NCI-H526 treated with DMSO at 0.1 percent for 48 hours (cell line): ENCODE data around the gene PLA2G4E.
A peak's percentile ranks its signal among the peaks of the same experiment; 100 is the strongest.

ENCODE experiments used
- DNase-seq: peaks from one replicate; lab custom pipeline; 2025; lab: John Stamatoyannopoulos, UW

PLA2G4E gene, protein sequence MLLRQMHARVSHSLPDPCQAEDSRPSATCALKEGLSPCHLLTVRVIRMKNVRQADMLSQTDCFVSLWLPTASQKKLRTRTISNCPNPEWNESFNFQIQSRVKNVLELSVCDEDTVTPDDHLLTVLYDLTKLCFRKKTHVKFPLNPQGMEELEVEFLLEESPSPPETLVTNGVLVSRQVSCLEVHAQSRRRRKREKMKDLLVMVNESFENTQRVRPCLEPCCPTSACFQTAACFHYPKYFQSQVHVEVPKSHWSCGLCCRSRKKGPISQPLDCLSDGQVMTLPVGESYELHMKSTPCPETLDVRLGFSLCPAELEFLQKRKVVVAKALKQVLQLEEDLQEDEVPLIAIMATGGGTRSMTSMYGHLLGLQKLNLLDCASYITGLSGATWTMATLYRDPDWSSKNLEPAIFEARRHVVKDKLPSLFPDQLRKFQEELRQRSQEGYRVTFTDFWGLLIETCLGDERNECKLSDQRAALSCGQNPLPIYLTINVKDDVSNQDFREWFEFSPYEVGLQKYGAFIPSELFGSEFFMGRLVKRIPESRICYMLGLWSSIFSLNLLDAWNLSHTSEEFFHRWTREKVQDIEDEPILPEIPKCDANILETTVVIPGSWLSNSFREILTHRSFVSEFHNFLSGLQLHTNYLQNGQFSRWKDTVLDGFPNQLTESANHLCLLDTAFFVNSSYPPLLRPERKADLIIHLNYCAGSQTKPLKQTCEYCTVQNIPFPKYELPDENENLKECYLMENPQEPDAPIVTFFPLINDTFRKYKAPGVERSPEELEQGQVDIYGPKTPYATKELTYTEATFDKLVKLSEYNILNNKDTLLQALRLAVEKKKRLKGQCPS

GRCh38 chr15:42020713-42021273 is at the start of gene PLA2G4E:
PLA2G4E (minus strand) TSS chr15:42021042; CDS start chr15:42021030, 12 bp downstream.
- no peak for DNase-seq

DNA sequence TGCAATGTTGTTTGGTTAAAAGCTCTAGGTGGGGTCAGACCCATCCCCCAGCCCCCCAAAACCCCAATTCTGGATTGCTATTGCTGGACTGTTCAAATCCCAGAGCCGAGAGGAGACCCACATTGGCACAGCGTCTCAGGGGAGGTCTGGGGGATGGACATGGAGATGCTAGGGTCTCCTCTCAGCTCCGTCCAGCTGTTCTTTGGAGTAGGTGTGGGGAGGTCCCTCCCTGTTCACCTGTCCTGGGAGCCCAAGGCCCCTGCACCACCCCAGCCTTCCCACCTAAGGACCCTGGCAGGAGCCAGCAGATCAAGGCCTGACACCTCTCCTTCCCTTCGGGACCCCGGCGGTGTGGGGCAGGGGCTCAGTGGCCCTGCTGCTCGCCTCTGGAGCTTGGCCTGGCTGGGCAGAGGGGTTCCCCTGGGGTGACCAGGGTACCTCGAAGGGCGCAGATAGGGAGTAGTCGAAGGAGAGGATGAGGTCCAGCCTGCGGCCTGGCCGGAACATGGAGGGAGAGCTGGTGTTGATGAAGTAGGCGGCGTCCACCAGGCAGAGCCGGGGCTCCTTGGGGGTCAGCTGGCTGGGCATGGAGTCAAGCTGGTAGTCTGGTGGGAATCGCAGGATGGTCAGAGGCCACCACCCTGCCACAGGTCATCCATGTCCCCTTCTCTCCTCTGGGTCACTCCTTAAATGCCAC is 49.6 kb upstream of the PLA2G4E start:
- DNase-seq = no peak

DNA sequence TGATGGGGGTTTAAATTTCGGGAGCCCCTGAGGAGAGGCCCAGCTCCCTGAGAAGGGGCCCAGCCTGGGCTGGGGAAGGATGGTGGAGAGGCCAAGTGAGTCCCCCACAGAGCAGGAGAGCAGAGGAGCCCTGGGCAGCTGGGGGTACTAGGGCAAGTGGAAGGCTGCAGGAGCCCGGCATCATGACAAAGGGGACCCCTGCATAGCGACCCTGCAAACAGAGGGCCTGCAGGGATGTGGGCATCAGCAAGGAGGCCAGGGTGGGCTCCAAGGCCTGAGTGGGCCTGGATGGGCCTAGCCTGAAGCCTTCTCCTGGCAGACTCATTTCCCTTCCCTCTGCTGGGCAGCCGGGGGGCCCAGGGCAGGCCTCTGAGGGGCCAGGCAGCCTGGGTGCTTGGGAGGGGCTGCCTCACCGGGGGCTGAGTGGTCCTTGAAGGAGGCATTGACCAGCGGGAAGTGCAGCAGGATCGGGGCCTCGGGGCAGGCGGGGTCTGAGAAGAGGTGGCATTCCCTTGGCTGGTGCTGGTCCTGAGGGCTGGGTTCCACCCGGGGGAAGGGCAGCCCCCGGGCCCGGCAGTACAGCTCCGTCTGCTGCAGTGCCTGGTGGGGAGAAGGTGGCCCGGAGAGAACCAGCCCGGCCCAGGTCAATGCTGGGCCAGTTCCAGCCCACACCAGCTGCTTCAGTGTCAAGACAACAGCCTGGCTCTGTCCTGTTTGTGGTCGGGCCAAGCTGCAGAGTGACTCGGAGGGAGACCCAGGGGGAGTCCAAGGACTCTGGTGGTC is 48.8 kb upstream of the PLA2G4E start:
- no peak for DNase-seq

- DNase-seq = no peak
These were observed 48.2 kb upstream of the PLA2G4E start for GRCh38 chr15:42069025-42069424.

DNA sequence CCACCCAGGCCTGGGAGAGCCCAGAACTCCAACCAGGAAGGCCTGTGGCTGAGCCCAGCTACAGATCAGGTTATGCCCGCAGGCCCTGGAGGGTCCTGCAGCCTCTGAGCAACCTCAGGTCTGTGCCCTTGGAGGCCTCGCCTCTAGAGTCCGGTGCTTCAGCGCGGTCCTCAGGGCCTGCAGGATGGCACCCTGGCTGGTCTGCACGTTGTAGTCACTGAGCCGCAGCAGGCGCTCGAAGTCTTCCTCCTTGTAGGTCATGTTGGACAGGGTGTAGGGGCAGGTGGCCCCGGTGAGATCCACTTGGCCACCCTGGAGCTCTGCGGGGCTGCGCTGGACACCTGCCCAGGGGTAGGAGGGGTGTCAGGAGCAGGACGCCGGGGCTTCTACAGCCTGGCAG is 47.8 kb upstream of the PLA2G4E start:
- no peak for DNase-seq

DNA sequence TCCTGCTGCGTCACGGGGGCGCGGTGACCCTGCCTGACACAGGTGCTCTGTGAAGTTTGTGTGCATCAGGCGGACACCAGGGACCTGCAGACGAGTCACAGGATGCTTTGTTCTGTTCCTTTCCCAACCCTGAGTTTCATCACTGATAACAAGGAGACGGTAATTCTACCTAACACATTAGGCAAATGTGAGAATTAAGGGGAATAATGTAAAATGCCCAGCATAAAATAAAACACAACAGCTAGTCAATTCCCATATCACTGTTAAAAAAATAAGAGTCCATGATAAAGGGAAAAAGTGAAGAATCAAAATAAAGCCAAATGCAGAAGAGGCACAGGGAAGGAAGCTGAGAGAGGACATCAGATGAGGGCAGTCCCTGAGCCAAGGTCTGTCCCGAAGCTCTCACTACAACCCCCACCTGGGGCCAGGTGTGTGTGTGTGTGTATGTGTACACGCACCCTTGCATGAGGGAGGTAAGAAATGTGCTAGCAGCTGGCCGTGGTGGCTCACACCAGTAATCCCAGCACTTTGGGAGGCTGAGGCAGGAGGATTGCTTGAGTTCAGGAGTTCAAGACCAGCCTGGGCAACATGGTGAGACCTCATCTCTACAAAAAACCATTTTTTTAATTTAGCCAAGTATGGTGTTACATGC is 46.0 kb upstream of the PLA2G4E start:
- no peak for DNase-seq

GRCh38 chr15:42065468-42065867 is 44.6 kb upstream of the PLA2G4E start:
- DNase-seq = no peak

DNA sequence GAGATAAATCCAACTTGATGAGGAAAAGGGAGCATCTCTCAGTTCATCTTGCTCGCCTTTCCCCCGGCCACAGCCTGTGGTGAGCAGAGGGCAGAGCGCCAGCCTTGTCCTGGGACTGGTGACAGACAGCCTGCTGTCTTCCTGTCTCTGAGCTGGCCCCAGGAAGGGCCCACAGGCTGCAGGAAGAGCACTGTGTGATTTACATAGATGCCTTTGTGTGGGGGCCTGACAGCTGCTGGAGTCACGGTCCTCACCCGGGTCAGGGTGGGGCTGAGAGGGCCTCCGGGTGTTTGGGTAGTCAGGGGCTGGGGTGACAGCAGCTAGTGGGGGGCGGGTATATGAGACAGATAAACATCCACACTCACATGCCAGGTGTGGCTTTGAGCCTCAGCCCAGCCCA is 44.2 kb upstream of the PLA2G4E start:
- DNase-seq = no peak

GRCh38 chr15:42064271-42064670 is 43.4 kb upstream of the PLA2G4E start:
- no peak for DNase-seq

DNA sequence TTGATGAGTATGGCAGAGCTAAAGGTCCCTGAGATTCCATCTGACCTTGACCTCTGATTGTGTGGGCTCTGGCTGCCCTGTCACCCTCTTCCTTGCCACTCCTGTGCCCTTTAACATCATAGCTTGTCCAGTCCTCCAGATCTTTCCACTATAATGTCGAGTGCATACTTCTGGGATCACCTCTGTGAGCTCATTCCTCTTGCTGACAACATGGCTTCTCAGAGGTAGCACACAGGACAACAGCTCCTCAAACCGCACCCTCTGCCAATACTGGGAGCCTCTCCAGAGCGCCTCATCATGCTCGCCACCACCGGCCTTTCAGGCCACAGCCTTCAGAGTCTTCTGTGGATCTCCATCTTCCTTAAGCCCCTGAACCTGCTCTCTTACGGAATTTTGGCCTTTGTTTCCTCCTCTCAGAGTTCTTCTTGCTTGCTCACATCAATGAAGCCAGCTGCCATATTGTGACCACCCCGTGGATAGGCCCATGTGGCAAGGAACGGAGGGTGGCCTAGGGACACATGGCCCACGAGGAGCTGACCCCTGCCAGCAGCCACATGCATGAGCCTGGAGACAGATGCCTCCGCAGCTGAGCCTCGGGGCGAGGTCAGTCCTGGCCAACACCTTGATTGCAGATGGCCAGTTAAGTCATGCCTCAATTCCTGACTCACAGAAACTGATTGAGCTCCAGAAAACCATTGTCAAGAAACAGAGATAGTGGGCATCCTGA is 42.4 kb upstream of the PLA2G4E start:
- DNase-seq = no peak

GRCh38 chr15:42062284-42062806 is 41.5 kb upstream of the PLA2G4E start:
- DNase-seq = no peak

- DNase-seq = no peak
These were observed 40.0 kb upstream of the PLA2G4E start for GRCh38 chr15:42060797-42061196.

- no peak for DNase-seq
These were observed 39.6 kb upstream of the PLA2G4E start for GRCh38 chr15:42060477-42060763.

DNA sequence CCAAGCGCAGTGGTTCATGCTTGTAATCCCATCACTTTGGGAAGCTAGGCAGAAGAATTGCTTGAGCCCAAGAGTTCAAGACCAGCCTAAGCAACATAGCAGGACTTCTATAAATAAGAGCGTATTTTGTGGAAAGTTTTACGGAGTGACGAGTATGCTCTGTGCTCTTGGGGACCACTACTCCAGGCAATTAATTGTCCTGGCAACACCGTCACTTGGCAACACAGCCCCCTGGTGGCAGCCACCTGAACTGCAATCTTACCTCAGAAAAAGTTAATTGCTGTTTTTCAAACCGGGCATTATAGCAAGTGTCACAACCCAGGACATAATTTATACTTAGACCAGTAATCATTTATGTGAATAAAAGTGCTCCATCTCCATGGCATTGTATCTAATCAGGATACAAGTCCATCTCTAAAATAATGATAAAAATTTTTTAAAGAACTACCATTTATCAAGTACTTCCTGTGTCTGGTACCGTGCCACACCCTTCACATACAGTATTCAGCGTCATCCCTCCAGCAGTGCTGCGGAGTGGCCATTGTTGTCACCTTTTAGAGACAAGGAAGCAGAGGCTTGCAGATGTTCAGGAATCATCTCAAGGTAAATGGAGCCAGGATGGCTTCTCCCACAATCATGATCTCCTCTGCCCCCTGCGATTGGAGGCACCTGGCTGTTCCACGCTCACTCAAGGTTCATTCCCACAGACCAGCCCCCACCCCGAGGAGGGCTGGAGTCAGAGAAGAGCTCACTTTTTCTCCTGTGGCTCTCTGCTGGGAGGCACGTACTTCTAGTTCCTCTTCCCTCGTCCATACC is 39.0 kb upstream of the PLA2G4E start:
- peak; percentile 21 for DNase-seq

- no peak for DNase-seq
These were observed 37.9 kb upstream of the PLA2G4E start for GRCh38 chr15:42058791-42059190.

DNA sequence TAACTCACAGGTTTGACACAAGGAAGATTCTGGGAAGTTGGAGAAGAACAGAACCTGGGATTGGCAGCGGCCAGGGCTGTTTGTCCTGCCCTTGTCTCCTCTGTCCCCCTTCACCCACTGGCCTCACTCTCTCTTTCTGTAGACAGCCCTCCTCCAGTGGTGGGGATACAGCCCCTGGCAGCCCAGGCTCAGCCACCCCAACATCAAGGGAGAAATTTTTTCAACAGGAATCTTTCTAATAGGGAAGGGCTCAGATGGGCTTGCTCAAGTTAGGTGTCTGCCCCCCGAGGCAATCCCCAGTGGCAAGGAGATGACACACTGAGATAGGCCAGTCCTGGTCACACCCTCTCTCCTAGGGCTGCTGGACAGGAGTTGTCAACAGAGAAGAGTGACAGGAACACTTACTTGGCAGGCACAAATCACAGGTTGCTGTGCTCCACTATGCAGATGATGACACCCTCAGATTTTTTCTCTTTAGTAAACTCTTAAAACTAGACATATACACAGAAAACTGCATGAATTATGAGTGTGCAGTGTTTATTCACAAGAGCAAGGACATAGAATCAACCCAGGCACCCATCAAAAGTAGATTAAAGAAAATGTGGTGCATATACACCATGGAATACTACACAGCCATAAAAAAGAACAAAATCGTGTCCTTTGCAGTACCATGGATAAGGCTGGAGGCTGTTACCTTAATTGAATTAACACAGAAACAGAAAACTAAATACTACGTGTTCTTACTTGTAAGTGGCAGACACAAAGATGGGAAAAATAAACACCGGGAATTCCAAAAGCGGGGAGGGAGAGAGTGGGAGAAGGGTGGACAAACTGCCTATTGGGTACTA is 37.2 kb upstream of the PLA2G4E start:
- no peak for DNase-seq

- DNase-seq = peak; percentile 58
These were observed 36.3 kb upstream of the PLA2G4E start for GRCh38 chr15:42056934-42057798.
